Neural progenitor cell (in vitro differentiated cells): Measurements from ENCODE around the gene BOK. TPM values are rescaled to one million over a fixed set of nuclear protein-coding genes. Genes with fewer than 3 reads are reported as not detected.

Experiments used
- DNase-seq: peaks from one replicate; pipeline ENCODE4 v3.0.0-alpha.2; 2016; ENCODE audit warnings: low spot score
- H2AFZ ChIP-seq: fragments of 200-600 bp; sonication (generic); replicated peaks from 2 replicates; pipeline ENCODE4 v1.6.1; 2016; ENCODE audit warnings: antibody characterized with exemption
- H3F3A ChIP-seq: fragments of 200-600 bp; sonication (generic); 2 replicates; pipeline ENCODE4 v1.6.1; 2016; ENCODE audit warnings: antibody characterized with exemption, low read depth
- H3K27ac ChIP-seq: fragments of 200-600 bp; sonication (generic); 2 replicates; pipeline ENCODE4 v1.5.1; 2016; ENCODE audit warnings: mild to moderate bottlenecking
- H3K27me3 ChIP-seq: fragments of 200-600 bp; sonication (generic); 2 replicates; pipeline ENCODE4 v1.6.1; 2016; ENCODE audit warnings: mild to moderate bottlenecking, moderate library complexity
- H3K36me3 ChIP-seq: fragments of 200-600 bp; sonication (generic); 2 replicates; pipeline ENCODE4 v1.5.1; 2016
- H3K4me1 ChIP-seq: fragments of 200-600 bp; sonication (generic); 2 replicates; pipeline ENCODE4 v1.6.1; 2016; ENCODE audit warnings: mixed run types
- H3K4me2 ChIP-seq: fragments of 200-600 bp; sonication (generic); 2 replicates; pipeline ENCODE4 v1.6.1; 2016
- H3K4me3 ChIP-seq: fragments of 200-600 bp; sonication (generic); 2 replicates; pipeline ENCODE4 v1.5.1; 2016
- H3K79me2 ChIP-seq: fragments of 200-600 bp; sonication (generic); 2 replicates; pipeline ENCODE4 v1.6.1; 2016; ENCODE audit warnings: low read depth
- H3K9ac ChIP-seq: fragments of 200-600 bp; sonication (generic); 2 replicates; pipeline ENCODE4 v1.6.1; 2016
- H3K9me3 ChIP-seq: fragments of 200-600 bp; sonication (generic); 2 replicates; pipeline ENCODE4 v1.5.1; 2016; ENCODE audit warnings: low read depth
- H4K20me1 ChIP-seq: fragments of 200-600 bp; sonication (generic); 2 replicates; pipeline ENCODE4 v1.6.1; 2016; ENCODE audit warnings: low read depth
- H3K27ac Mint-ChIP-seq: 3 replicates; pipeline ENCODE4 v1.8.0; 2021; ENCODE audit warnings: mixed read lengths
- H3K27me3 Mint-ChIP-seq: 2 replicates; pipeline ENCODE4 v1.8.0; 2022; ENCODE audit warnings: low read depth, mild to moderate bottlenecking, inconsistent platforms, moderate library complexity, mixed read lengths; ENCODE audit not compliant: insufficient read depth
- H3K36me3 Mint-ChIP-seq: 3 replicates; pipeline ENCODE4 v1.8.0; 2021; ENCODE audit warnings: mixed read lengths
- H3K4me1 Mint-ChIP-seq: 3 replicates; pipeline ENCODE4 v1.8.0; 2021; ENCODE audit warnings: mixed read lengths
- H3K4me3 Mint-ChIP-seq: 3 replicates; pipeline ENCODE4 v1.8.0; 2021; ENCODE audit warnings: mild to moderate bottlenecking, moderate library complexity, mixed read lengths
- H3K9me3 Mint-ChIP-seq: 3 replicates; pipeline ENCODE4 v1.8.0; 2020; ENCODE audit warnings: mixed read lengths
- EZH2 ChIP-seq: fragments of 200-600 bp; sonication (generic); IDR thresholded peaks from 2 replicates; pipeline ENCODE4 v1.6.1; 2017; ENCODE audit warnings: antibody characterized with exemption, mild to moderate bottlenecking, moderate library complexity
- EZH2phosphoT487 ChIP-seq: fragments of 200-600 bp; sonication (generic); IDR thresholded peaks from 2 replicates; pipeline ENCODE4 v1.6.1; 2017; ENCODE audit warnings: antibody characterized with exemption
- total RNA-seq: library from RNA; depleted of rRNA; stranded (reverse); fragments of >200 nt; gene quantifications from 2 replicates; pipeline ENCODE4 v1.2.3, GENCODE V29; 2015; ENCODE audit warnings: low replicate concordance
- TF ChIP-seq, protein P1 (sequence below): fragments of 200-600 bp; sonication (generic); IDR thresholded peaks from 2 replicates; pipeline ENCODE4 v1.5.1; 2017; ENCODE audit warnings: antibody characterized with exemption, mild to moderate bottlenecking

The BOK gene
- total RNA-seq, 1 donor from 2014 or later = 2.0 TPM

- Histone ChIP-seq H3K36me3 (no peaks in the 10 kb centered on the region), H3K9me3 (no peaks in the 10 kb centered on the region), H3K27me3 (peaks cover 34% of the 10 kb centered on the region), H3K4me3 (no peak overlapping the region), H3K79me2 (no peaks in the 10 kb centered on the region), H3K9ac (no peak overlapping the region), H2AFZ (no peak overlapping the region), H3K27ac (no peak overlapping the region), H3F3A (peaks cover 15% of the 10 kb centered on the region), H3K4me1 (peaks cover 10% of the 10 kb centered on the region), H3K4me2 (no peak overlapping the region), H4K20me1 (peaks cover 6% of the 10 kb centered on the region)
- Mint-ChIP-seq H3K36me3 (no peaks in the 10 kb centered on the region), H3K27me3 (peaks cover 6% of the 10 kb centered on the region), H3K4me3 (peak overlapping the region; percentile 85), H3K27ac (no peak overlapping the region), H3K9me3 (peaks cover 13% of the 10 kb centered on the region), H3K4me1 (peaks cover 8% of the 10 kb centered on the region)
- no peak for DNase-seq
- TF ChIP-seq EZH2 = no peak
- TF ChIP-seq, protein P1, sequence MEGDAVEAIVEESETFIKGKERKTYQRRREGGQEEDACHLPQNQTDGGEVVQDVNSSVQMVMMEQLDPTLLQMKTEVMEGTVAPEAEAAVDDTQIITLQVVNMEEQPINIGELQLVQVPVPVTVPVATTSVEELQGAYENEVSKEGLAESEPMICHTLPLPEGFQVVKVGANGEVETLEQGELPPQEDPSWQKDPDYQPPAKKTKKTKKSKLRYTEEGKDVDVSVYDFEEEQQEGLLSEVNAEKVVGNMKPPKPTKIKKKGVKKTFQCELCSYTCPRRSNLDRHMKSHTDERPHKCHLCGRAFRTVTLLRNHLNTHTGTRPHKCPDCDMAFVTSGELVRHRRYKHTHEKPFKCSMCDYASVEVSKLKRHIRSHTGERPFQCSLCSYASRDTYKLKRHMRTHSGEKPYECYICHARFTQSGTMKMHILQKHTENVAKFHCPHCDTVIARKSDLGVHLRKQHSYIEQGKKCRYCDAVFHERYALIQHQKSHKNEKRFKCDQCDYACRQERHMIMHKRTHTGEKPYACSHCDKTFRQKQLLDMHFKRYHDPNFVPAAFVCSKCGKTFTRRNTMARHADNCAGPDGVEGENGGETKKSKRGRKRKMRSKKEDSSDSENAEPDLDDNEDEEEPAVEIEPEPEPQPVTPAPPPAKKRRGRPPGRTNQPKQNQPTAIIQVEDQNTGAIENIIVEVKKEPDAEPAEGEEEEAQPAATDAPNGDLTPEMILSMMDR = no peak
- no peak for TF ChIP-seq EZH2phosphoT487
Measured at GRCh38 chr2:241560883-241561474, 2.4 kb downstream of the BOK start.

GRCh38 chr2:241561832-241562231, 3.3 kb downstream of the BOK start:
- H3K27me3 ChIP-seq = peaks cover 32% of the 10 kb centered on the region
- H3K36me3 Mint-ChIP-seq = no peaks in the 10 kb centered on the region
- no peaks in the 10 kb centered on the region for H3K79me2 ChIP-seq
- no peak overlapping the region for H3K4me3 Mint-ChIP-seq
- H3K27ac ChIP-seq = no peak overlapping the region
- DNase-seq = no peak
- no peak overlapping the region for H3K4me2 ChIP-seq
- peaks cover 15% of the 10 kb centered on the region for H3F3A ChIP-seq
- TF ChIP-seq EZH2phosphoT487 (no peak), EZH2 (no peak)
- TF ChIP-seq, protein P1 = no peak
- no peak overlapping the region for H3K4me3 ChIP-seq
- H3K27me3 Mint-ChIP-seq = peaks cover 6% of the 10 kb centered on the region
- H3K9me3 ChIP-seq = no peaks in the 10 kb centered on the region
- peaks cover 6% of the 10 kb centered on the region for H4K20me1 ChIP-seq
- H3K36me3 ChIP-seq = no peaks in the 10 kb centered on the region
- peaks cover 10% of the 10 kb centered on the region for H3K4me1 ChIP-seq
- peaks cover 8% of the 10 kb centered on the region for H3K9me3 Mint-ChIP-seq
- H2AFZ ChIP-seq = no peak overlapping the region
- H3K9ac ChIP-seq = no peak overlapping the region
- no peak overlapping the region for H3K27ac Mint-ChIP-seq
- peaks cover 8% of the 10 kb centered on the region for H3K4me1 Mint-ChIP-seq

- Histone ChIP-seq H3K9me3 (no peaks in the 10 kb centered on the region), H3K4me1 (peaks cover 10% of the 10 kb centered on the region), H3K36me3 (no peaks in the 10 kb centered on the region), H3K27me3 (peaks cover 30% of the 10 kb centered on the region), H3F3A (peaks cover 15% of the 10 kb centered on the region), H4K20me1 (peaks cover 6% of the 10 kb centered on the region), H3K79me2 (no peaks in the 10 kb centered on the region), H3K27ac (no peak overlapping the region), H3K4me3 (no peak overlapping the region), H3K9ac (no peak overlapping the region), H3K4me2 (no peak overlapping the region), H2AFZ (no peak overlapping the region)
- H3K4me1 Mint-ChIP-seq = peaks cover 8% of the 10 kb centered on the region
- no peak for DNase-seq
- H3K9me3 Mint-ChIP-seq = peaks cover 6% of the 10 kb centered on the region
- peaks cover 3% of the 10 kb centered on the region for H3K27me3 Mint-ChIP-seq
- H3K4me3 Mint-ChIP-seq = no peak overlapping the region
- H3K36me3 Mint-ChIP-seq = no peaks in the 10 kb centered on the region
- TF ChIP-seq, protein P1 = no peak
- no peak for TF ChIP-seq EZH2phosphoT487
- no peak for TF ChIP-seq EZH2
- H3K27ac Mint-ChIP-seq = no peak overlapping the region
Measured at GRCh38 chr2:241562269-241562891, 3.8 kb downstream of the BOK start.
